ENCODE data around the gene BDH1.
"Not testable (repeated sequence)": the region's sequence is repeated elsewhere in the genome, so short reads cannot be mapped to it uniquely, and the experiment has no call there.

BDH1 gene

DNA sequence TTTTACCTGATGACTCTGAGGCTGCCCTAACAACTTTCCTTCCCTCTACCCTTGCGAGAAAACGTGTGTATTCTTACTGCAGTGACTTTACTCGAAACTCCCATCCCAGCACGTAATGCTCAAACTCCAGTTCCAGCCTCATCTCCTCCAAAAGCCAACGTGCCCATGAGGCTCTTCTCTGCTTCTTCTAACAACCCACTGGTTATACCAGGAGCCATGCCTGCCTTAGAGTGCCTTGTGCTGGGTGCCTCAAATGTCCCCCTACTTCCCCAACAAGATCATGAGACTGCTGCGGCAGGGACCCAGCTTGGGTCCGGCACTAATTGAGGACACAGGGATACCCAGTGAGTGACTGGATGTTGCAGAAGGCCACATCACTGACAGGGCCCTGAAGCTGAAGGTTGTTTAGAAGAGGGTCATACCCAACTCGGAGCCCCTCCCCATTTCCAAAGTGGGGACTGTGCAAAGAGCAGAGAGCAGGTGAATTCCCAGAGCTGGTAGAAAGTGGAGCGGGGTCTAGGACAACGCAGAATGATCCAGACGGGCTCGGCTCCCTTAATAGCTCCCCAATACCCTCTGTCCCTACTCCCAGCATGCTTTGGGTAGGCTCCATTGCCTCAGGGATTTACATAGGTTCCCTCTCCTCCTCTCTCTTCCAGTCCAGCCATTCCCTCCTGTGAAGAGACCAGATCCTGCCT is 71.4 kb downstream of the BDH1 start:
- no peak for FAIRE-seq

DNA sequence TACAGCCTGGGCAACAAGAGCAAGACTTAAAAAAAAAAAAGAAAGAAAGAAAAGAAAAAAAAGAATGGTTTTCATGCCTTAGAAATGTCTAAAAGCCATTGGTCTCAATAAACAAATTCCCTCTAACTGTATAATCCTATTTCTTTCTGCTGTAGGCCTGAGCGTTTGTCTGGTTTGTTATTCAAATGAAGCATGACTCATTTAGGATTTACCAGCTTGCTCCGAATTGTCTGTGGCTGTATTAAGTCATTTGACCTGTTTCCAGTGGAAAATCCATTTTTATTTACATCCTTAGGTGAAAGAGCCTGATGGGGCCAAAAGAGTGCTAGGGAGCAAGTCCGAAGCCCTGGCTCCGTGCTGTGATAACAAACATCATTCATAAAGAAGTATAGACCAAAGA is 73.8 kb downstream of the BDH1 start:
- no peak for FAIRE-seq

DNA sequence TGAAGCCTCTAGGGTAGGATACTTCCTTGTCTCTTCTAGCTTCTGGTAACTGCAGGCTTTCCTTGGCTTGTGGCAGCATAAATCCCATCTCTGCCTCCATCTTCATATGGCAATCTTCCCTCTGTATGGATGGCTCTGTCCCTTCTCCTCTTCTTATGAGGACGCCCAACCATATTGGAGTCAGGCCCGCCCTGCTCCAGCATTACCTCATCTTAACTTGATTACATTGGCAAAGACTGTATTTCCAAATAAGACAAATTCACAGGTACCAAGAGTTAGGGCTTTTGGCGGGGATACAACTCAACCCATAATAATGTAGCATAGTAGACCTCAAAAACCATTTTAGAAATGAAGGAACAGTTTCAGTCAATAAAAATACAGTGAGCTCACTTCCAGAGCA is 75.4 kb downstream of the BDH1 start:
- FAIRE-seq: no peak

DNA sequence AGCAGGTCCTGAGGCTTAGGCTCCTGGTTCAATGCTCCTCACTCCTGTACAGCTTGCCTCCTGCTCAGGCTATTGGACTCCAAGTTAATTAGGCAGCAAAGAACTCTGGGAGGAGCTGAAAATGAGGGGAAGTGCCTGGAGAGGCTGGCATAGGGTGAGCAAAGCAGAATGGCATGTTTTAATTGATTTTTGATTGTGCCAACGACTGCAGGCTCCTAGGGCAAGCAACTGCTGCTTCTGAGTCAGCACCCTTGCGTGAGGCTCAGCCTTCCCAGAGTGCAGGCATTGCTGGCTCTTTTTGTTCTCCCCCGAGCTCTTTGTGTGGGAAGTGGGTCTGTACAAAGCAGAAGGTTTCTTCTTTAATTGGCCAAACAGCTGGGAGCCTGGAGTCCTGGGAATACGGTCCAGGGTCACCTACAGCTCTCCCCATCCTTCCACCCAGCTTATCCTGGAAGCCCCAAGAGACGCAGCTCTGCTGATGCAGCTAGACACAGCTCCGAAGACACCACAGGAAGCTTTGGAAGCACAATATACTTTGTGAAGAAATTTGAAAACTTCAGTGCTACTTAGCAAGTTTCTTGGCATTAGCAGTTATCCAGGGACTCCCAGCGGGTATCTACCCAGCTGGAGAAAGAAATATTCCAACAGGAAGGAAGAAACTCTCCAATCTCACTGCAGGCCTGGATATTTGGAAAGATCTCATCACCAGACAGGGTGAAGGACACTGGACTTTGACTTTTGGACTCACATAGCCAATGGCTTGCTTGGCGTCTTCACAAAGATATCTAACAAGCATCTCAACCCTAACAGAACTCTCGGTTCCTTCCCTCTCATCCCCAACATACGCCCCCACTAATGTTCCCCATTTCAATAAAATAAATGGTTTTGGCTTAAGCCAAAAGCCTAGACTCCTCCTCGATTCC is 76.8 kb downstream of the BDH1 start:
- no peak for FAIRE-seq

DNA sequence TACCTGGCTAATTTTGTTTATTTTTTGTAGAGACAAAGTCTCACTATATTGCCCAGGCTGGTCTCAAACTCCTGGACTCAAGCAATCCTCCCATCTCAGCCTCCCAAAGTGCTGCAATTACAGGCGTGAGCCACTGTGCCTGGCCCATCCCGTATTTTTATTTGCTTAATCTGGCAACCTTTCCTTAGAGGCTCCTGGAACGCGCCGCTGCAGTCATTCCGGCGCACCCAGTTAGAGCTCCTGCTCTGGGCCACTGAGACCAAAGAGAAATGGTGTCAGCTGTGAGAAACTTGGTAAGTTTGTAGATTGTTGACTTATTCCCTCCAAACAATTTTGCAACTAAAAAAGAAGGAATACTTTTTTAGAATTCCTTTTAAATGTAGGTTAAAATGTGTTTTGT is 78.0 kb downstream of the BDH1 start:
- not testable (repeated sequence) for FAIRE-seq

DNA sequence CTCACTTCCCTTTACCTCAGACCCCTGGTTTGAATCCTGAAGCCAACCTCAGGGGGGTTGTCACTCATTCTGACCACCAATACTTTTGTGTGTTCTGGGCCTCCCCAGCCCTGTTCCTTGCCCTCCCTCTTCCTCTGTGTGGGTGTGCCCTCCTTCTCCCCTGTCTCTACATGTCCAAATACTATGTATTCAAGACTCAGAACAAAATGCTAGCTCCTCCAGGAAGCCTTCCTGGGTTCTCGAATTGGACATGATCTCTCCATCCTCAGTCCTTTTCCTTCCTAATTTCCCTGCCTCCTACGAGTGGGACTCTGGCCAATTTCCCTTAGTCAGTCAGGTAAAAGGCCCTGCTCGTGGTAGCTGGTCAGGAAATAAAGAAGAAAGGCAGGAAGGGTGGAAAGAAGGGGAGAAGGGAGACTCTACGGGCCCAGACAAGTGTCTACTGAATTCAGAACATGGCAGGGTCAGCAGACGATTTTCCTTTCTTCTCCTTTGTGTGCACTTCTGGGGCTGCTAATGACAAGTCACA is 79.7 kb downstream of the BDH1 start:
- no peak for FAIRE-seq

DNA sequence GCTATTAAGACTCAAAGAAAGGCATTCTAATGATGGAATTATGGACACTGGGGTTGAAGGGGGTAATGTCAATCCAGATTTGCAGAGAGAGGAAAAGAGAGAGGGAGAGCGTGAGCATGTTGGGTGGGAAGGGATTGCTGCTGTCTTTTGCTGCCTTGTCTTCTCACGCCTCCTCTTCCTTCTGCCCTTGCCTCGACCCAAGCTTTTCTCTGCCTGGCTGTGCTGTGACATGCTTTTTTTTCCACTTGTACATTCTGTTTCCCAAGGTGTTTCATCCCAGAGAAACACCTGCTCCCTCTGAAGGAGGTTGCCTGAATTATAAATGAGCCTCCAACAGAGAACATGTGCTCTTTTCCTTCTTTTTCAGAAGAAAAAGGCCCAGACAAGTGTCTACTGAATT is 80.3 kb downstream of the BDH1 start:
- no peak for FAIRE-seq

DNA sequence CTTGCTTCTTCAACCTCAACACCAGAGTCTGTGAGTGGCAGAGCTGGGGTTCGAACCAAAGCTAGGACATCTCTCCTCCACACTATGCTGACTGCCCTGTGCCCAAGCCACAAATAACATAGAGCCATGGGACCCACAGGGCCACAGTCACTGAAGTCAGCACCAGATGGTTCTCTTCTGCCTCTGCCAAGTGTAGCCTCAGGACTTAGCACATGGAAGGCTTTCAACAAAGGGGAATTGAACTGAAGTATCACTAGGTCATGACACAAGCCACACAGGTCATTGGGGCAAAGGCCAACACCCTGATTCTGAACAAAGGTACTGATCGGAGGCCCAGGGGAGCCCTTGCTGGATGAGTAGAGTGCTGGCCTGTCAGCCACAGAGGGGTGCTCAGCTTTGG is 83.6 kb downstream of the BDH1 start:
- no peak for FAIRE-seq

DNA sequence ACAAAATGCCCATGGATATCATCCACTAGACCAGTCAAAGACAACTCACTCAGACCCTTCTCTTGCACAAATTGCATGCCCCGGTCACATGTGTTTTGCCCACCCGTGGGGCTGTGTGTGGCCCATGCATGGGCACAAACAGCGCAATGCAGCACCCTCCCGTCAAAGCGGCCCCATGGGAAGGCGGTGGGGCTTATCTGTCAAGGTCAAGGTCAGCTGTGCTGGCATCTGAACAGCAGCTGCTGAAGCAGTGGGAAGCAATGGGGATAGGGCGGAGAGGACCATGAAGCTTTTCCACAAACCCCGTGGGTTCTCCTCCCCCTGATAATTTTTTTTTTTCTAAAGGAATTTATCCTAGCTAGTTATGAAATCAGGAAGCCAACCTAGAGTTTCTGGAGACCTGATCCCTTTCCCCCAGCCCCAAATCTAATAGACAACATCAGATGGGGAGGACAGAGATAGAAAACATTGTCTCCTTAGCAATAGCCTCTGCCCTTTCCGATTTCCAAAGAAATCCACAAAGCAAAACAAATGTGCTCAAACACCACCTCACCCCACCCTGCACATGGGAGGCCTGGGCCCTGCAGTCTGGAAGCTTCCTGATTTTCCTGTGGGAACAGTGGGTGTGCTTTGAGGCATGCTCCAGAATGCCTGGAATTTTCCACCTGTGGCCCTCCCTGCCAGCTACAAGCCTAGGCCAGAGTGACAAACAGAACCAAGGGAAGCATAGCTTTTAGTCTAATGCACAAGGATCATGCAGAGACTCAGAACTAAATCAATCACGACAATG is 84.4 kb downstream of the BDH1 start:
- FAIRE-seq: no peak

DNA sequence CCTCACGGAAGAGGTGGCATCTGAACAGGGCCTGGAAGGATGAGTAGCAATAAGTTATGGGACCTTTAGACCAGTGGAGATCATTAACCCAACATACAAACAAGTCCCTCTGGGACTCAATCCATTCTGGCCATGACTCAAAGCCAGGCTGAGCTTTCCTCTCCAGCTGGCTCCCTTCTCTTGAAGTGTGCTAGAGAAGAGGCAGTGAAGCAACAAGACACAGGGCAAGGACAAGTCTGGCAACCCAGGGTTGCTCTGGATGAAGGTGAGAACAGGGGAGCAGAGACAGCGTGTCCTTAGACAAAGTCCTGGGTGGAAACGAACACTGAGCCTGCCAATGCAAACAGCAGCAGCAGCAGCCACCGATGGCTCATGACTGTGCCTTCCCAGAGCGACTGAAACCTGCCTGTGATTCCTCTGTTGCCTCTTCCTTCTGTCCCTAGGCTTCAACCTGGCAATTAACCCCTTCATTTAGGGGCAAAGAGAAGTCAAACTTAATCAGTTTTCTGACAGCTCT is 86.8 kb downstream of the BDH1 start:
- FAIRE-seq: no peak

DNA sequence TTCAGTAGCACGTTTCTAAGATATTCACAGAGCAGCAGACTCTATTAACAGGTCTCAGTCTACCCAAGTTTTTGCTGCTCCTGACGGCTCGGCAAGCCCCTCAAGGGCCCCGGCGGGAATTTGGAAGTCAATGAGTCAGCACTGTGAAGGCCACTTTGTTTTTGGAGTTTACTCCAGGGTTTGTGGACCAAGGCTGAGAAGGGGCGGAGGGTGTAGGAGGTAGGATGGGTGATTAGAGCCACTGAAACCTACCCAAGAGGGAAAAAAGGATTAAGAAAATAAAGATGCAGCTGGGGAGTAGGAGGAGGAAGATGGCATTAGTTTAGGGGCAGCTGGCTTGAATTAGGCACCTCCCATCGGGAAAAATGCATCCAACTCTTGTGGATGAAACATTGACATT is 87.6 kb downstream of the BDH1 start:
- no peak for FAIRE-seq

DNA sequence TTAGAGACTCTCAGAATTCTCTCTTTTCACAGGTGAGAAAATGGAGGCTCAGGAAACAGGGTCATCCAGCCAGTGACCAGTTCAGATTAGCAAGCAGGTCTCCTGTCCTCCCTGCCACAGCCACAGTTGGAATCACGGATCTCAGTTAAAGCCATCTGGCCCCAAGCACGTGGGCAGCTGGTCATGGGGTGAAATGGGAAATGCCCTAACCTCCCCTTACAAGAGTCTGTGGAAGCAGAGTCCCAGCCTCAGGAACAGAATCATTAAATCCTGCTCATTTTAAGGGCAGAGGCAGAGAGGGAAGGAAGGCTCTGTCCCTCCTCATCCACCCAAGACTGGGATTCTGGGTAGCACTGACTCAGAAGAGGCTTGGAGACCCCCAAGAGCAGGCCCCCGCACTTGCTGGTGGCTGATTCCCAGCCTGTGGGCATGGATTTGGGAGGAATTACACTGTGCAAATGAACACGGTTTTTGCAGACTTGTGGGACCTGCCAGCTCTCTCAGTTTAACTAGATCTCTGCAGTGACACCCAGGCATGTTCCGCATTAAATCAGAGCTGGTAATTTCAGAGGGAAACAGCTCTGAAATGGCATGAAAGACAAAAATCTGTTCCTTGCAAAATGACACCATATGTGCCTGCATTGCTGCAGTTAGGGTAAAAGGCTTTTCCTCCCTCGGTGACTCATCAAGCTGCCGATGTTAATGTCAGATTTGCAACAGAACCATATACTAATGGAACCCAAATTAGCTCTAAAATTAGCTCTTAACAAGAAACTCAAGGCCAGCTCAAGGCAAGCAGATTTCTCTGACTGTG is 89.0 kb downstream of the BDH1 start:
- FAIRE-seq: no peak

DNA sequence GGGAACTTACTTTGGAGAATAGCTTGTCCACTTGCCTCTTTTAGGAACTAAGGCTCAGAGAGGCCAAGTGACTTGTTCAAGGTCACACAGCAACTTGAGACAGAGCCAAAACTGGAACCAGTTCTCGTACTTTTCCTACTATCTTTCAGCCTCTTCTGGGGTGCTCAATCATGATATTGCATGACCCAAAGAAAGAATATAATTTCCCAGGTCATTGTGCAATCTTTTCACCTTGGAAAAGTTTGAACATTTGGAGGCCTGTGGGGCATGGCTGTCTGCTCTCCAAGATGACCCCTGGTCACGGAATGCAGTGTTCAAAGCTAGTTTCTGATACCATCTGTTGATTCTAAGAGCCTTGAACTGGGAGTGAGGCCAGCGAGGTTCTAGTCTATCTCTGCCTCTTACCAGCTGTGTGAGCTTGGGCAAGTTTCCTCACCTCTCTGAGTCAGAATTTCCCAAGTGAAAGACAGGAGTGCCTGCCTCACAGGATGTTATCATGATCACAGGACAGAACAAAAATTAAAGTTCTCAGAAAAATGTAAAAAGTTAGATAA is 89.7 kb downstream of the BDH1 start:
- no peak for FAIRE-seq

DNA sequence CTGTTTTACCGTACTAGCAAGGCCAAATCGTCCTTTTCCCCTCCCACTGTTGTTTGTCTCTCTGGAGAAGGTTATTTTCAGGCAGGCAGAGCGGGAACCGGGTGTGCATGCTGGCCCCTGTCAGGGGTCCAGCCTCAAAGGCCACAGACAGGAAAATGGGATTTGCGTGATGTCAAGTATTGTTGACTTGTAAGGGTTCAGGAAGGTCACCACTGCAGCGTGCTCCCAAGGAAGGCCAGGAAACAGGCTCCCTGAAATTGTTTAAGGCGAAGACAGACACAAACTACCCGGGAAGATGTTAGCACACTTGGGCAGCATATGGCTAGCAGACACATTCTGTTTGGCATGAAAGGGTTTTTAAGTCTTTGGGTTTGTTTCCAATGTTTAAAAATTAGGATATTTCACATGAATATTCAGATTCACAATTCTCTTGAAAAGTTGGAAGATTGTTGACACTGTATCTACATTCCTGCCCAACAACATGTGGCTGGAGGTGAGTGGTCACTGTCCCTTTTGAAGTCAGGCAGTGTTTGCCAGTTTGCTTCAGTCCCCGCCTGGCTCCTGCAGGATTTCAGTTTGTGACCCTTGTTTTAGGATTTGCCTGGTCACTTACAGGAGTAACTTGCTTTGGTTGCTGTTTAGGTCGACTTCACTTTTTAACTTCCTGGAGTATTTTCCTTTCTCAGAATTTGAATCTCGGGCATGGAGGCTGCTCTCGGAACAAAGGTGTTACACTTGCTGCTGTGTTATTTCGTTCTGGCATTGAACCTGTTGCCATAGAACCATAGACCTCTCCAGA is 90.4 kb downstream of the BDH1 start:
- FAIRE-seq: no peak

DNA sequence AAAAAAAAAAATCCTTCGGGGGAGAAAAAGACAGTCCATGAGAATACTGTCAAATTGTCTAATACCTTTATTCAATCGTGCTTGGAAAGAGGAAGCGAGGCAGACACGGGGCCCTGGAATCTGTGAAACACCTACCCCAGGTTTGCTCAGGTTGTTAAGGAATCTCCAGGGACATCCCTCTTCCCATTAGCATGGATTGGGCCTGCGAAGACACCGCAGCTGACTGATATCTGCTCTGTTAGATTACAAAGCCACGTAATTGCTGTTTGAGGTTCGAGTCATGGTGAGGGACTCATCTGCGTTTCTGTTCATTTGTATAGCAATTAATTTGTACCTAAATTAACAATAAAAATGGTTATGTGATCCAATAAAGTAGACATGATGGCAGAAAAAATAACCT is 91.0 kb downstream of the BDH1 start:
- no peak for FAIRE-seq

DNA sequence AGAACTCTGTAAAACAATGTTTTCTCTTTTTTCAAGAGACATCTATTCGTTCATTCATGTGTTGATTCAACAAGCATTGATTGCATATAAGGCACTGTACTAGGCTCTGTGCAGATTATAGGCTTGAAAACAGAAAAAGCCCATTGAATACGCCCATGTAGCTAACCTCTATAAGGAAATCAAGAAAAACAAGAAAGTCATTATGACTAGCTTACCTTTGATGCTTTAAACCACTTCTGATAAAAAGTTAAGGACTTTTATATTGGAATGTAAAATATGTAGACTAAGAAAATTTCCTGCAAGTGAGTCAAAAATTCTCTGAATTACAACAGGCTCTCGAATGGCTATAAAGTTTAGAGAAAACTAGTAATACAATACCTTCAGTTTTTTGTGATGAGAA is 92.5 kb downstream of the BDH1 start:
- no peak for FAIRE-seq

DNA sequence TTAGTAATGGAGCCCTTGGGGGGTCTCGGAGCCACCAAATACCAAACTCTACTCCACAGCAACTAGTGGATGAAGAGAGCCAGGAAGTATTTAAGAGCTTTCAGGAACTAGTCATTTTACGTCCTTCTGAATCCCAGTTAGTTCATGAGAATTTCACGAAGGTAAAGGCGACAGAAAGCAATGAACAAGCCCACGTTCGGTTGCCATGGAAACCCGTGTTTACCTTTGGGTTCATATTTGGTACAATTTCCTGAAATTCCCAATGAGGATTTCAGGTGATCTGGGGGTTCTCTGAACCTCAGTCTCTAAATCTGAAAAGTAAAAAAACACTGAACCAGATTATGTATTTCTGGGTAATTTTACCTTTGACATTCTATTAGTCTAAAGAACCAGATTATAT is 93.0 kb downstream of the BDH1 start:
- FAIRE-seq: no peak

DNA sequence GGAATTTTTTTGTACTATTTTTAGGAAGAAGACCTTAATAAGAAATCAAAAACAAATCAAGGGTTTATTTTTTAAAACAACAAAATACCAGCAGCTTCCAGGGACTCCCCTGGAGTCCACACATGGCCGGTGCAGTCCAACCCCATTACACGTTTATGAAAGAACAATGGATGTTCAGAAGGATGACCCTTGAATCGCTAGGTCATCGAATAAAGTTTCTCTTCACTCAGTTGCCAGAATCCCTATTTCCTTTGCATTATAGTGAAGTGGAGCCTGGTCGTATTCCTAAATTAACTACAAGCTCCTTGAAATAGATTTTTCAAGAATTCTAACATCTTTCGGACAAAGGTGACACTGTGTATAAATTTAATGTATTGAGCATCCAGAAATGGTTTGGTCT is 95.1 kb downstream of the BDH1 start:
- no peak for FAIRE-seq

DNA sequence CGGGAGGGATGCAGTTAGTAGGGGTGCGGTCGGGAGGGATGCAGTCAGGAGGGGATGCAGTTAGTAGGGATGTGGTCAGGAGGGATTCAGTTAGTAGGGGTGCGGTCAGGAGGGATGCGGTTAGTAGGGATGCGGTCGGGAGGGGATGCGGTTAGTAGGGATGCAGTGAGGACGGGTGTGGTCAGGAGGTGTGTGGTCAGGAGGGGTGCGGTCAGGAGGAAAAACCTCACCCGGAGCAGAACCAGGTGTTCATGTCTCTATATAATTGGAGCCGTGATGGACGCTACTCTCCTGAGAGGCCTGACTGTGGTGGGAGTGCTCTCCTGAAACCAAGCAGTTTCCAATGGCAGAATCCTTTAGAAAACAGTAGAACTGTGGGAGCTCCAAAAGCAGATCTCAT is 95.8 kb downstream of the BDH1 start:
- FAIRE-seq: no peak

Data from colon (tissue), 2 donors.